H1 (cell line): ENCODE measurements around the gene MATR3. TPM values are rescaled to one million over a fixed set of nuclear protein-coding genes. Genes with fewer than 3 reads are reported as not detected.

ENCODE experiments used
- CTCF ChIA-PET: fragments of 300-600 bp; sonication (Branson Sonifier 250); formaldehyde crosslinking; loops from one replicate; lab custom pipeline; 2021; ENCODE audit not compliant: partially characterized antibody; lab: Charles Lee
- POLR2A ChIA-PET: fragments of 300-600 bp; sonication (Branson Sonifier 250); formaldehyde crosslinking; loops from one replicate; lab custom pipeline; 2021; ENCODE audit warnings: inconsistent platforms; ENCODE audit not compliant: partially characterized antibody; lab: Charles Lee
- DNase-seq, 2 experiments: peaks; one replicate each; pipeline versions ENCODE4 v3.0.0 to v3.0.0-alpha.2; 2010 to 2022; ENCODE audit warnings: low spot score in 2 of 2, low read depth in 1 of 2, mixed read lengths in 1 of 2
- FAIRE-seq: peaks from 2 replicates; lab custom pipeline; 2011; peaks lifted over from hg19 to GRCh38; lab: Jason Lieb, UNC
- H2AFZ ChIP-seq: 2 replicates; pipeline ENCODE4 v1.8.1; 2012; ENCODE audit warnings: low read length, inconsistent platforms
- H2AK5ac ChIP-seq: 2 replicates; pipeline ENCODE4 v1.6.1; 2013; ENCODE audit warnings: low read depth, low read length
- H2BK120ac ChIP-seq: replicated peaks from 2 replicates; pipeline ENCODE3; 2013; ENCODE audit warnings: low read depth, low read length, inconsistent platforms
- H2BK12ac ChIP-seq: 2 replicates; pipeline ENCODE4 v1.6.1; 2013; ENCODE audit warnings: low read depth, low read length
- H2BK15ac ChIP-seq: 2 replicates; pipeline ENCODE4 v1.6.1; 2013; ENCODE audit warnings: low read length
- H2BK20ac ChIP-seq: 2 replicates; pipeline ENCODE4 v1.6.1; 2013; ENCODE audit warnings: low read length
- H2BK5ac ChIP-seq: 2 replicates; pipeline ENCODE4 v1.6.1; 2013; ENCODE audit warnings: low read depth, low read length
- H3K14ac ChIP-seq: 2 replicates; pipeline ENCODE4 v1.6.1; 2013; ENCODE audit warnings: inconsistent platforms; ENCODE audit not compliant: insufficient read length
- H3K18ac ChIP-seq: 2 replicates; pipeline ENCODE4 v1.6.1; 2013; ENCODE audit warnings: low read length; ENCODE audit errors: extremely low read depth
- H3K23ac ChIP-seq: 2 replicates; pipeline ENCODE4 v1.6.1; 2013; ENCODE audit warnings: inconsistent platforms; ENCODE audit not compliant: insufficient read length
- H3K23me2 ChIP-seq: 2 replicates; pipeline ENCODE4 v1.6.1; 2013; ENCODE audit warnings: low read depth, low read length
- H3K27ac ChIP-seq: 2 replicates; pipeline ENCODE4 v1.6.1; 2011; ENCODE audit warnings: low read depth, low read length, inconsistent platforms
- H3K27me3 ChIP-seq, 4 experiments: replicated peaks in 1 of 4; 1 replicate in 1 of 4; 2 replicates in 3 of 4; pipeline versions ENCODE4 v1.6.1 to v1.8.1; 2011 to 2013; ENCODE audit warnings: low read length in 3 of 4, mild to moderate bottlenecking in 3 of 4, inconsistent platforms in 2 of 4, mixed read lengths in 2 of 4, moderate library complexity in 1 of 4; ENCODE audit not compliant: control insufficient read depth in 3 of 4, insufficient read depth in 3 of 4; ENCODE audit errors: extremely low read depth in 1 of 4
- H3K36me3 ChIP-seq, 4 experiments: 2 replicates each; pipeline versions ENCODE4 v1.6.1 to v1.8.1; 2011 to 2013; ENCODE audit warnings: mild to moderate bottlenecking in 4 of 4, low read length in 3 of 4, moderate library complexity in 2 of 4, control low read depth in 1 of 4, inconsistent platforms in 1 of 4; ENCODE audit not compliant: insufficient read depth in 4 of 4, control insufficient read depth in 2 of 4
- H3K4ac ChIP-seq: replicated peaks from 2 replicates; pipeline ENCODE3; 2013; ENCODE audit warnings: low read length, low read depth, mixed read lengths, inconsistent platforms; ENCODE audit not compliant: insufficient read length
- H3K4me1 ChIP-seq, 4 experiments: replicated peaks in 1 of 4; 1 replicate in 1 of 4; 2 replicates in 3 of 4; pipeline versions ENCODE4 v1.6.1 to v1.8.1; 2011 to 2013; ENCODE audit warnings: low read length in 3 of 4, inconsistent platforms in 2 of 4, mixed read lengths in 1 of 4; ENCODE audit not compliant: insufficient read depth in 4 of 4, control insufficient read depth in 3 of 4
- H3K4me2 ChIP-seq, 2 experiments: 2 replicates each; pipeline versions ENCODE4 v1.6.1 to v1.8.1; 2011 to 2013; ENCODE audit warnings: low read depth in 2 of 2, low read length in 2 of 2, control low read depth in 1 of 2, inconsistent platforms in 1 of 2, mild to moderate bottlenecking in 1 of 2; ENCODE audit not compliant: insufficient read depth in 1 of 2
- H3K4me3 ChIP-seq, 4 experiments: fragments of 200-600, 300-600 bp in 1 of 4; sonication (generic), shearing (Covaris generic), sonication (Bioruptor Twin) in 1 of 4; 2 replicates each; pipeline versions ENCODE4 v1.5.1 to v1.8.1; 2011 to 2016; ENCODE audit warnings: low read length in 4 of 4, low read depth in 3 of 4, control low read depth in 2 of 4, inconsistent platforms in 2 of 4, mild to moderate bottlenecking in 2 of 4, mixed read lengths in 1 of 4, moderate library complexity in 1 of 4; ENCODE audit not compliant: insufficient read depth in 2 of 4; ENCODE audit errors: extremely low read depth in 1 of 4
- H3K56ac ChIP-seq: replicated peaks from 2 replicates; pipeline ENCODE3; 2013; ENCODE audit warnings: low read depth, mild to moderate bottlenecking, mixed read lengths, low read length, inconsistent platforms; ENCODE audit not compliant: insufficient read length
- H3K79me1 ChIP-seq: 2 replicates; pipeline ENCODE4 v1.6.1; 2013; ENCODE audit warnings: low read depth, low read length, control low read depth
- H3K79me2 ChIP-seq, 2 experiments: 2 replicates each; pipeline versions ENCODE4 v1.6.1 to v1.8.1; 2012 to 2013; ENCODE audit warnings: low read length in 2 of 2, mild to moderate bottlenecking in 2 of 2, inconsistent platforms in 1 of 2; ENCODE audit not compliant: insufficient read depth in 2 of 2, control insufficient read depth in 1 of 2
- H3K9ac ChIP-seq, 4 experiments: replicated peaks in 1 of 4; 1 replicate in 1 of 4; 2 replicates in 3 of 4; pipeline versions ENCODE4 v1.6.1 to v1.8.1; 2011 to 2013; ENCODE audit warnings: low read depth in 3 of 4, low read length in 3 of 4, control low read depth in 2 of 4, mild to moderate bottlenecking in 2 of 4, moderate library complexity in 2 of 4, inconsistent platforms in 1 of 4; ENCODE audit errors: extremely low read depth in 1 of 4
- H3K9me3 ChIP-seq, 2 experiments: 2 replicates each; pipeline versions ENCODE4 v1.6.1 to v1.8.1; 2012 to 2013; ENCODE audit warnings: mild to moderate bottlenecking in 2 of 2, moderate library complexity in 2 of 2, control low read depth in 1 of 2, inconsistent platforms in 1 of 2, low read depth in 1 of 2, low read length in 1 of 2, mixed read lengths in 1 of 2; ENCODE audit not compliant: insufficient read depth in 2 of 2
- H4K20me1 ChIP-seq, 2 experiments: replicated peaks in 1 of 2; 2 replicates each; pipeline versions ENCODE3 to v1.8.1; 2011 to 2013; ENCODE audit warnings: inconsistent platforms in 2 of 2, low read length in 2 of 2, mild to moderate bottlenecking in 1 of 2; ENCODE audit not compliant: insufficient read depth in 2 of 2, control insufficient read depth in 1 of 2
- H4K5ac ChIP-seq: 2 replicates; pipeline ENCODE4 v1.6.1; 2013; ENCODE audit warnings: low read length, low read depth, mixed read lengths, inconsistent platforms; ENCODE audit not compliant: insufficient read length
- H4K8ac ChIP-seq: 2 replicates; pipeline ENCODE4 v1.8.0; 2013; ENCODE audit warnings: mild to moderate bottlenecking, moderate library complexity, low read length, inconsistent platforms; ENCODE audit not compliant: insufficient read depth; ENCODE audit errors: extremely low read depth
- H4K91ac ChIP-seq: replicated peaks from 2 replicates; pipeline ENCODE3; 2013; ENCODE audit warnings: low read length, mixed read lengths, inconsistent platforms; ENCODE audit not compliant: insufficient read length
- CHD2 ChIP-seq: IDR thresholded peaks from 2 replicates; pipeline ENCODE4 v1.6.1; 2012; ENCODE audit warnings: low read length, improper control_type of control experiment
- KDM1A ChIP-seq: fragments of 200-600, 300-600 bp; sonication (generic); IDR thresholded peaks from 2 replicates; pipeline ENCODE4 v1.7.1; 2016; ENCODE audit warnings: mild to moderate bottlenecking, low read length, borderline replicate concordance
- NRF1 ChIP-seq: IDR thresholded peaks from 2 replicates; pipeline ENCODE4 v1.6.1; 2011; ENCODE audit warnings: mild to moderate bottlenecking, low read depth, low read length, improper control_type of control experiment
- POLR2A ChIP-seq, 2 experiments: IDR thresholded peaks; 1 replicate in 1 of 2; 2 replicates in 1 of 2; pipeline ENCODE4 v1.6.1; 2011; ENCODE audit warnings: low read depth in 2 of 2, low read length in 2 of 2, mild to moderate bottlenecking in 2 of 2; ENCODE audit errors: control extremely low read depth in 1 of 2
- POLR2AphosphoS5 ChIP-seq: IDR thresholded peaks from 2 replicates; pipeline ENCODE4 v1.6.1; 2011; ENCODE audit warnings: low read depth, low read length
- WGBS, 2 experiments: shearing (Covaris generic) in 1 of 2; methylation state at CpG; one replicate each; pipeline versions ENCODE4 v1.1.6 to v1.1.7; 2013 to 2015; ENCODE audit warnings: low lambda C conversion rate in 2 of 2, mixed read lengths in 2 of 2, inconsistent platforms in 1 of 2, low coverage in 1 of 2, missing lambda C conversion rate in 1 of 2; ENCODE audit not compliant: insufficient replicate concordance in 2 of 2, insufficient coverage in 1 of 2, insufficient read length in 1 of 2; ENCODE audit errors: extremely low coverage in 1 of 2, missing lambda C conversion rate in 1 of 2; 5-methylcytosine and 5-hydroxymethylcytosine counted together
- polyA plus RNA-seq, 7 experiments: library from polyadenylated mRNA; depleted of rRNA in 3 of 7; stranded (reverse) in 5 of 7; unstranded in 2 of 7; fragments of >200 nt in 5 of 7; fragments of 200-250 nt in 2 of 7; gene quantifications; 1 replicate in 5 of 7; 2 replicates in 1 of 7; 4 replicates in 1 of 7; pipeline versions ENCODE4 v1.2.1 to v1.2.3, GENCODE V29; 2011 to 2013; ENCODE audit warnings: missing spikeins in 2 of 7, mixed read lengths in 2 of 7
- total RNA-seq: library from RNA; stranded (reverse); fragmentation: NEBNext Ultra II Directional; extraction: Animal tissue kit (Norgen Biotek cat#: 25700); gene quantifications from 2 replicates; pipeline ENCODE4 v1.2.1, GENCODE V29; 2021

The MATR3 gene
- total and polyA plus RNA-seq, 2 of the 8 experiments (the other 6 are each of a cell fraction or from before 2014, with no cell fraction given), result 116 to 389 TPM

DNA sequence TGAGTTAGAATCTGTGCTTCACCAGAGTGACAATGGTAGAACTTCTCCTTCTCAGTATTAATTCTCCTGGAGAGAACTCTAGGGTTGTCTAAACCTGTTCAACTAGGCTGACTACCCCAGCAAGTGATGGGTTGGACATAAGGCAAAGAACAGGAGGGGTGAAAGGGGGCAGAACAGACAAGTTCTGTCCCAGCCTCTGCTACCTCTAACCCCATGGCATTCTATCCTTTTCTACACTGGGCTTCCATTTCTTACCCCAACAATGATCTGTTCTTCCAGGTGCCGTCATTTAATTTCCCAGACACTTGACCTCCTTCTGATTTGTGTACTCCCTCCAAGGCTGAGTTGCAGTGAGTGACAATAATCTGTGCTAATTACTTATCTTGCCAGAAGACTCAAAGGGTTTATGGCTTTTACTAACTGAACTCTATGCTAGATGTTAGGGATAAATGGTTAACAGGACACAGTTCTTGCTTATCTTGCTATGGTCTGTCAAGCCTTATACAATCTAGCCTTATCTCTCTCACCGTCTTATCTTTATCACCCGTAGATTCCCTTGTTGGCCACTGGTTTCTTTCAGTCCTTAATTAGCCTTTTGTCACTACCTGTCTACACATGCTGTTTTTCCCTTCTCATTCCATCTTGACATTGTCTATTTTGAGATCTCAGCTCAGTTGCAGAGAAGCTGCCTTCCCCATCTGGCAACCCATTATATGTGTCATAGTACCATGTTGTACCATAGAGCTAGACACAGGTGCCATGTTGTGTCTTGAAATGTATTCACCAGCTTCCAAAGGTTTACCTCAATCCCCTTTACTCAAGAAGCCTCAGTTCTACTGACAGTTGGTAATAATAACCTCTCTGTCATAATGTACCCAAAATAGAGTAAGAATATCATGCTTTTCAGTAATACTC lies 10.0 kb upstream of the MATR3 start:
- H3K9ac ChIP-seq, result no peak overlapping the region
- H3K56ac ChIP-seq, result no peak overlapping the region
- POLR2A ChIA-PET, result interaction anchor here (0.6 to 51.1 kb wide), 10 partner anchors 6 to 755 kb away, joined by 3 to 1766 read pairs (median 6); partner anchors contain the start of genes HSPA9, MATR3 and PAIP2
- no peak overlapping the region for H3K14ac ChIP-seq
- no peak overlapping the region for H4K5ac ChIP-seq
- peaks cover 0 to 14% of the 10 kb centered on the region in 2 experiments; a peak in 2 of 4 replicates for H3K79me2 ChIP-seq
- H3K4me2 ChIP-seq, result no peak overlapping the region
- H3K27me3 ChIP-seq, result no peaks in the 10 kb centered on the region
- H3K18ac ChIP-seq, result no peak overlapping the region
- no peak overlapping the region for H3K27ac ChIP-seq
- H2BK5ac ChIP-seq, result no peak overlapping the region
- H4K91ac ChIP-seq, result no peak overlapping the region
- H3K4me1 ChIP-seq, result peaks cover 0 to 5% (median 0%) of the 10 kb centered on the region in 4 experiments; a peak in 3 of 7 replicates
- no peaks in the 10 kb centered on the region for H3K23me2 ChIP-seq
- TF ChIP-seq KDM1A (no peak), POLR2AphosphoS5 (peak; percentile 80), POLR2A (IDR thresholded peaks at IDR 0.05; ENCODE audit: control extremely low read depth in 1 of 2, low read depth in 2 of 2, low read length in 2 of 2) (peak in 1 of 2 experiments; percentile 79; a peak in 2 of 3 replicates), NRF1 (no peak), CHD2 (no peak)
- peaks cover 14 to 25% of the 10 kb centered on the region in 2 experiments for H4K20me1 ChIP-seq
- no peak overlapping the region for H3K4me3 ChIP-seq
- FAIRE-seq (no peak), DNase-seq (peak in 1 of 2 experiments; percentile 33)
- no peak overlapping the region for H2AK5ac ChIP-seq
- H2BK120ac ChIP-seq, result no peak overlapping the region
- no peak overlapping the region for H2BK20ac ChIP-seq
- no peaks in the 10 kb centered on the region; the same call in 1 of the 2 replicates for H3K79me1 ChIP-seq
- no peak overlapping the region for H3K23ac ChIP-seq
- no peak overlapping the region for H2AFZ ChIP-seq
- no peak overlapping the region for H2BK12ac ChIP-seq
- CTCF ChIA-PET, result interaction anchor here (0.5 to 1.3 kb wide), 2 partner anchors 10 to 690 kb away, joined by 3 read pairs; partner anchors contain the start of gene MATR3
- 33% methylated on average over 3 of the region's 3 CpGs; no CpG with 5 or more reads in 1 of the 2 experiments for WGBS, 2 experiments
- peaks cover 36 to 74% (median 62%) of the 10 kb centered on the region in 4 experiments for H3K36me3 ChIP-seq
- no peak overlapping the region for H3K4ac ChIP-seq
- no peak overlapping the region for H4K8ac ChIP-seq
- no peaks in the 10 kb centered on the region for H3K9me3 ChIP-seq
- H2BK15ac ChIP-seq, result no peak overlapping the region
